PFSK-1 (cell line): Measurements from ENCODE around the gene LYRM2.

Source experiments
- POLR2AphosphoS5 ChIP-seq: IDR thresholded peaks from 2 replicates; pipeline ENCODE4 v1.6.1; 2012; ENCODE audit warnings: low read depth, mild to moderate bottlenecking, control low read depth, low read length, moderate library complexity
- SIN3A ChIP-seq: IDR thresholded peaks from 2 replicates; pipeline ENCODE4 v1.6.1; 2012; ENCODE audit warnings: mild to moderate bottlenecking, low read length, moderate library complexity, borderline replicate concordance; ENCODE audit not compliant: insufficient read depth
- TAF1 ChIP-seq: IDR thresholded peaks from 2 replicates; pipeline ENCODE4 v1.6.1; 2012; ENCODE audit warnings: low read length, control low read depth, borderline replicate concordance; ENCODE audit not compliant: insufficient read depth

DNA sequence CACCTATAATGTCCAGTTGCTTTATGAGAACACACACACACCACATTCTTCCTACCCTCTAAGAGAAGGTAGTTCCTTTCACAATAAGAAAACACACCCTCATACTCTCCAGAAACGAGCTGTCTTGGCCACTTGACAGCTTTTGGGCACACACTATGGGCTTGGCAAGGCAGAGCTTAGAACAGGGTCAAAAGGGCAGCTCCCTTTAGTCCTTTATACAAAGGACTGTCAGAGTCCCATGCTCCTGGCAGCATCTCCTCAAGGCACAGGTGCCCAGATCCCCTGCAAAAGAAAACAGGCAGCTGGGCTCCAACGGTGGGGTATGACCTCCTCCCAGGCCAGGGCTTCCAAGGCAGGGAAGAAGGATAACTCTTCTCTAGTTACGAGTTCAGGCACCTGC, 4.9 kb upstream of the LYRM2 start:
- TF ChIP-seq TAF1 (no peak), POLR2AphosphoS5 (no peak), SIN3A (no peak)
